Lung (tissue), 12 donors: ENCODE measurements around the gene BCL7C. TPM values are rescaled to one million over a fixed set of nuclear protein-coding genes. Genes with fewer than 3 reads are reported as not detected.

Experiments used
- ATAC-seq: fragments of 200-7000 bp; cut with Tn5 transposase; one replicate; pipeline ENCODE4 v1.9.1; 2020; ENCODE audit warnings: moderate number of reproducible peaks; ENCODE audit not compliant: insufficient read depth, low FRiP score
- DNase-seq, 3 donors: peaks; one replicate each; pipeline ENCODE4 v3.0.0-alpha.2; 2013 to 2017
- H3K27ac ChIP-seq, 2 donors: one replicate each; pipeline ENCODE4 v1.5.1; 2013; ENCODE audit warnings: mild to moderate bottlenecking in 2 of 2, moderate library complexity in 2 of 2, control low read depth in 1 of 2, inconsistent platforms in 1 of 2, low read depth in 1 of 2, low read length in 1 of 2
- H3K27me3 ChIP-seq, 3 donors: one replicate each; pipeline ENCODE4 v1.5.1; 2013; ENCODE audit warnings: low read length in 2 of 3; ENCODE audit not compliant: control insufficient read depth in 3 of 3, insufficient read depth in 3 of 3
- H3K36me3 ChIP-seq, 4 donors: one replicate each; pipeline ENCODE4 v1.5.1; 2013; ENCODE audit warnings: low read length in 4 of 4, mild to moderate bottlenecking in 1 of 4, moderate library complexity in 1 of 4; ENCODE audit not compliant: control insufficient read depth in 4 of 4, insufficient read depth in 4 of 4
- H3K4me1 ChIP-seq, 5 donors: one replicate each; pipeline ENCODE4 v1.5.1; 2013; ENCODE audit warnings: low read length in 5 of 5, mild to moderate bottlenecking in 2 of 5, moderate library complexity in 1 of 5; ENCODE audit not compliant: control insufficient read depth in 5 of 5, insufficient read depth in 5 of 5
- H3K4me3 ChIP-seq: one replicate; pipeline ENCODE4 v1.5.1; 2013; ENCODE audit warnings: mild to moderate bottlenecking, control low read depth, moderate library complexity
- H3K9ac ChIP-seq, 2 donors: one replicate each; pipeline ENCODE4 v1.5.1; 2013; ENCODE audit warnings: low read length in 2 of 2, control low read depth in 1 of 2; ENCODE audit not compliant: insufficient read depth in 1 of 2
- H3K9me3 ChIP-seq, 4 donors: one replicate each; pipeline ENCODE4 v1.5.1; 2013; ENCODE audit warnings: low read length in 3 of 4, mild to moderate bottlenecking in 1 of 4, moderate library complexity in 1 of 4; ENCODE audit not compliant: control insufficient read depth in 4 of 4, insufficient read depth in 3 of 4
- WGBS, 2 donors: extraction: QIAGEN DNeasy Blood & Tissue Kit; methylation state at CpG; one replicate each; pipeline ENCODE4 v1.1.7; 2013; 5-methylcytosine and 5-hydroxymethylcytosine counted together
- polyA plus RNA-seq, 2 donors: library from polyadenylated mRNA; stranded (reverse); fragments of 200-250 nt; gene quantifications; one replicate each; pipeline ENCODE4 v1.2.1, GENCODE V29; 2013
- total RNA-seq, 2 donors: library from RNA; depleted of rRNA in 1 of 2; stranded (reverse); fragments of >200 nt in 1 of 2; gene quantifications; one replicate each; pipeline ENCODE4 v1.2.1, GENCODE V29; 2014 to 2021
- TF ChIP-seq, protein P1 (sequence below): IDR thresholded peaks from 2 replicates; pipeline ENCODE4 v1.5.1; 2012; ENCODE audit warnings: mild to moderate bottlenecking; ENCODE audit errors: control extremely low read depth, extremely low read depth
- donor health status: control.
- donor health status: control.
- donor health status: Bipolar disorder and iron deficiency.
- donor health status: healthy.
- donor health status: DM: yes; HTN: yes; CAD: no.

The BCL7C gene
- total and polyA plus RNA-seq, 4 donors: 18.2 to 51.8 (median 28.3) TPM

DNA sequence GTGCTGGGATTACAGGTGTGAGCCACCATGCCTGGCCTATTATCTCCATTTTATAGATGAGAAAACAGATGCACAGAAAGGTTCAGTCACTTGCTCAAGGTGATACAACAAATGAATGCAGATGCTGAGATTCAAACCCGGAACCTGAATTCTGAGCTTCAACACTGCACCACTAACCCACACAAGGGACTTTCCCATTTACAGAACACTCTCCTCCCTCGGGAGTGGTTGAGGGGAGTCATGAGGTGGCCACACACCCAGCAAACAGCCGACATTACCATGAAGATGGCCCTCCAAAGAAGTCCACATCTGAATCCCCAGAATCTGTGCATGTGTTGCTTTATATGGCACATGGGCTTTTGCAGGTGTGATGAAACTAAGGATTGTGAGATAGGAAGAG is 9.1 kb downstream of the BCL7C start:
- Histone ChIP-seq H3K9ac (no peak overlapping the region), H3K27ac (no peak overlapping the region), H3K36me3 (peaks cover 4 to 38% (median 33%) of the 10 kb centered on the region in 4 donors), H3K9me3 (no peaks in the 10 kb centered on the region), H3K27me3 (no peaks in the 10 kb centered on the region), H3K4me1 (no peaks in the 10 kb centered on the region), H3K4me3 (no peak overlapping the region)
- WGBS, 2 donors: 90% methylated on average over 3 of the region's 3 CpGs
- TF ChIP-seq, protein P1, sequence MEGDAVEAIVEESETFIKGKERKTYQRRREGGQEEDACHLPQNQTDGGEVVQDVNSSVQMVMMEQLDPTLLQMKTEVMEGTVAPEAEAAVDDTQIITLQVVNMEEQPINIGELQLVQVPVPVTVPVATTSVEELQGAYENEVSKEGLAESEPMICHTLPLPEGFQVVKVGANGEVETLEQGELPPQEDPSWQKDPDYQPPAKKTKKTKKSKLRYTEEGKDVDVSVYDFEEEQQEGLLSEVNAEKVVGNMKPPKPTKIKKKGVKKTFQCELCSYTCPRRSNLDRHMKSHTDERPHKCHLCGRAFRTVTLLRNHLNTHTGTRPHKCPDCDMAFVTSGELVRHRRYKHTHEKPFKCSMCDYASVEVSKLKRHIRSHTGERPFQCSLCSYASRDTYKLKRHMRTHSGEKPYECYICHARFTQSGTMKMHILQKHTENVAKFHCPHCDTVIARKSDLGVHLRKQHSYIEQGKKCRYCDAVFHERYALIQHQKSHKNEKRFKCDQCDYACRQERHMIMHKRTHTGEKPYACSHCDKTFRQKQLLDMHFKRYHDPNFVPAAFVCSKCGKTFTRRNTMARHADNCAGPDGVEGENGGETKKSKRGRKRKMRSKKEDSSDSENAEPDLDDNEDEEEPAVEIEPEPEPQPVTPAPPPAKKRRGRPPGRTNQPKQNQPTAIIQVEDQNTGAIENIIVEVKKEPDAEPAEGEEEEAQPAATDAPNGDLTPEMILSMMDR: no peak
- DNase-seq (no peak), ATAC-seq (no peak)

DNA sequence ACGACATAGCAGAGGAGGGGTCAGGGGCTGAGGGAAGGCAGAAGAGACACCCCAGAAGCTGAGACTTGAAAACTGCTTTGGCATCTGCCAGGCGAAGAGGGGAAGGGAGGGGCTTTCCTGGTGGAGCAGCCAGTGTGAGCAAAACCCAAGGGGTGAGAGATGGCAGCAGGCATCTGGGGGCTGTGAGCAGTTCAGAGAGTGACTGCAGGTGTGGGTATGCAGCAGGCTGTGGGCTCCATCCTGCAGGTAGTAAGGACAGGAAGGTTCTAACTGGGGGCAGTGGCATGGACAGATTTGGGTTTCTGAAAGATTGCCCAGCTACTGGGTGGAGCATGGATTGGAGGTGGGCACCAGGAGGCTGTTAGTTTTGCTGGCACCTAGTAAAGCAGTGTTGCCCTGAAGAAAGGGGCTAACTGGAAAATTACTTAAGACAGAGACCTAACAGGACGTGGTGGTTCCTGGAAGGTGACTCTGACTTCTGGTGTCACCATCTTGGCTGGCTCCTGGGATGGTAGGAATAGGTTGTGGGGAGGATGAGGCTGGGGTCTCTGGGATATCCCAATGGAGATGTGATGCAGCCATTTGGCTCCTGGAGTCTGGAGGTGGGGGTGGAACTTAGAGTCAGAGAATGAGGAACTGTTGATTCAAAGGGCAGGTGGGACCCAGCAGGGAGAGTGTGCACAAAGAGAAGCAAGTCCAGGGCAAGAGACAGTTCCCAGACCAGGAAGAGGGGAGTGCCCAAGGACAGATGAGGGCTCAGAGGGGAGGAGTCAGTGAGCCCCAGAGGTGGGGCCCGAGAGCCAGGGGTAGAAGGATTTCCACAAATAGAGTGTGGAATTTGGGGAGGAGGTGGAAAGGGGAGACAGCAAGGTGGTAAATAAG is 11.2 kb downstream of the BCL7C start:
- TF ChIP-seq, protein P1: no peak
- Histone ChIP-seq H3K27me3 (no peaks in the 10 kb centered on the region), H3K27ac (no peak overlapping the region), H3K36me3 (peaks cover 0 to 25% (median 24%) of the 10 kb centered on the region in 4 donors), H3K9ac (no peak overlapping the region), H3K9me3 (no peaks in the 10 kb centered on the region), H3K4me1 (no peaks in the 10 kb centered on the region), H3K4me3 (no peak overlapping the region)
- 61 to 74% methylated on average over 4 of the region's 4 CpGs for WGBS, 2 donors
- no peak for DNase-seq
- ATAC-seq: no peak

DNA sequence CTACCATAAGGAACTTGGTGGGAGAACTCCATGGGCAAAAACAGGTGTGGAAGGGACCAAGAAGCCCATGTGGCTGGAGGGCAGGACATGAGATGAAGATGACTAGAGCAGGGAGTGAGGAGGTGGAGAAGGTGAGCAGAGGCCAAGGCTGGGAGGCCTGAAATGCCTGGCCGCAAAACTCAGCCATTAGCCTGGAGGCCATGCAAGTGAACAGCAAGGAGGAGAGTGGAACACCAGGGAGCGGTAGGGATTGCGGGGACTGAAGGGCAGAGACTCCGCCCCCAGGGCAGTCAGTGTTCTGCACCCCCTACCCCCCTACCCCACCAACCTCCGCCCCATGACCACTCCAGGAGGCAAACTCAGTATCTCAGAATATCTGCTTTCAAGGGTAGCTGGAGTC is 17.0 kb downstream of the BCL7C start:
- Histone ChIP-seq H3K27me3 (no peaks in the 10 kb centered on the region), H3K4me3 (no peak overlapping the region), H3K27ac (peak overlapping the region; percentile 98), H3K9ac (no peak overlapping the region), H3K4me1 (peaks cover 0 to 13% (median 12%) of the 10 kb centered on the region in 5 donors), H3K36me3 (peaks cover 0 to 12% (median 4%) of the 10 kb centered on the region in 4 donors), H3K9me3 (no peaks in the 10 kb centered on the region)
- ATAC-seq (no peak), DNase-seq (no peak)
- TF ChIP-seq, protein P1: no peak
- 80 to 92% methylated on average over 5 of the region's 5 CpGs for WGBS, 2 donors
